ENCODE measurements around the gene KCTD15.

DNA sequence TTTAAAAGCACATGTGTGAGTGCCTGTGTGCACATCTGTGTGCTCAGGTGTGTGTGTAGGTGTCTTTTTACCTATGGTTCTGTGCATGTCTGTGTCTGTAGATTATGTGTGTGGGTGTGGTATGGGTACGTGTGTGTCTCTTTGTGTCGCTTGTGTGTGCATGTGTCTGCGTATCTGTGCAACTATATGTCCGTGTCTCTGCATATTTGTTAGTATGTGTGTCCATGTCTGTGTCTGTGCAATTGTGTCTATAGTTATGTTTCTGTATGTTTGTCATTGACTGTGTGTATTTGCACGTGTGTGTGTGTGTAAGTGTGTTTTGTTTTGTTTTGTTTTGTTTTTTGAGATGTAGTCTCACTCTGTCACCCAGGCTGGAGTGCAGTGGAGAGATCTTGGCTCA, 7.3 kb upstream of the KCTD15 start:
- TF ChIP-seq, protein P1, sequence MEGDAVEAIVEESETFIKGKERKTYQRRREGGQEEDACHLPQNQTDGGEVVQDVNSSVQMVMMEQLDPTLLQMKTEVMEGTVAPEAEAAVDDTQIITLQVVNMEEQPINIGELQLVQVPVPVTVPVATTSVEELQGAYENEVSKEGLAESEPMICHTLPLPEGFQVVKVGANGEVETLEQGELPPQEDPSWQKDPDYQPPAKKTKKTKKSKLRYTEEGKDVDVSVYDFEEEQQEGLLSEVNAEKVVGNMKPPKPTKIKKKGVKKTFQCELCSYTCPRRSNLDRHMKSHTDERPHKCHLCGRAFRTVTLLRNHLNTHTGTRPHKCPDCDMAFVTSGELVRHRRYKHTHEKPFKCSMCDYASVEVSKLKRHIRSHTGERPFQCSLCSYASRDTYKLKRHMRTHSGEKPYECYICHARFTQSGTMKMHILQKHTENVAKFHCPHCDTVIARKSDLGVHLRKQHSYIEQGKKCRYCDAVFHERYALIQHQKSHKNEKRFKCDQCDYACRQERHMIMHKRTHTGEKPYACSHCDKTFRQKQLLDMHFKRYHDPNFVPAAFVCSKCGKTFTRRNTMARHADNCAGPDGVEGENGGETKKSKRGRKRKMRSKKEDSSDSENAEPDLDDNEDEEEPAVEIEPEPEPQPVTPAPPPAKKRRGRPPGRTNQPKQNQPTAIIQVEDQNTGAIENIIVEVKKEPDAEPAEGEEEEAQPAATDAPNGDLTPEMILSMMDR (IDR thresholded peaks at IDR 0.05) = no peak
- TF ChIP-seq EP300 (IDR thresholded peaks at IDR 0.05) = no peak

All from esophagus muscularis mucosa (tissue), 3 donors.